ENCODE results near the gene CAPN5. TPM values are rescaled to one million over a fixed set of nuclear protein-coding genes. Genes with fewer than 3 reads are reported as not detected.

CAPN5 gene
- total RNA-seq, 1 donor from 2014 or later = 2.6 TPM

DNA sequence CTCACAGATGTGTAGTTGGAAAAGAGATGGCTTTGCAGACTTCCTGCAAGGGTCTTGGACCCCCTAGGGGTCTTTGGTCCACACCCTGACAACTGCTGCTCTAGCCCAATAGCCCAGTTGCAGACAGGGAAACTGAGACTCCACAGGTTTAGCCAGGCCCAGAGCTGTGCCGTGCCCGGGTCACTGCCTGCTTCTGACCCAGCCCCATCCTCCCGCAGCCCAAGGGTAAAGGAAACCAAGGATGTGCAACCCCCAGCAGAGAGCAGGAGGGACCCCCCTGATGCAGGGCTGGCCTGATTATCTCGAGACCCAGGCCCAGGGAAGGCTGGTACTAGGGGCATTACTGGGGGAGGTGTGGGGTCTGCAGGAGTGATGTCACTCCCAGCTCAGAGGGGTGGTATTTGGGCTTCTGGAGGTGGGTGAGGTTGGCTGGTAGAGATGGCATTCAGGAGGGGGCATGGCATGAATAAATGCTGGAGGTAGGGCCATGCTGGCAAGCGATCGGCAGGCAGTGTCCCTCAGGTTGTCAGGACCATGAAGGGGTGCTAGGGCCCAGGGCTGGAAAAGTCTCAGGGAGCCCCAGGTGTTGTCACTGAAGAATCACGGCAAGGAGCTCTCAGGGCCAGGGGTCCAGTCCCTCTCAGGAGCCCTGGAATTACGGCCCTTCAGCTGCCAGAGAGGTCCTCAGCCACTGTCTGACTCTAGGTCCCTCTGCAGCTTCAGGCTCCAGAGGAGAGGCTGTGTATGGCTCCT is 82.4 kb downstream of the CAPN5 start:
- DNase-seq = peak; percentile 26
- intact Hi-C loops (cut with DNase I) = no loop called here
- no peak for ATAC-seq (ENCODE audit: poor library complexity)

DNA sequence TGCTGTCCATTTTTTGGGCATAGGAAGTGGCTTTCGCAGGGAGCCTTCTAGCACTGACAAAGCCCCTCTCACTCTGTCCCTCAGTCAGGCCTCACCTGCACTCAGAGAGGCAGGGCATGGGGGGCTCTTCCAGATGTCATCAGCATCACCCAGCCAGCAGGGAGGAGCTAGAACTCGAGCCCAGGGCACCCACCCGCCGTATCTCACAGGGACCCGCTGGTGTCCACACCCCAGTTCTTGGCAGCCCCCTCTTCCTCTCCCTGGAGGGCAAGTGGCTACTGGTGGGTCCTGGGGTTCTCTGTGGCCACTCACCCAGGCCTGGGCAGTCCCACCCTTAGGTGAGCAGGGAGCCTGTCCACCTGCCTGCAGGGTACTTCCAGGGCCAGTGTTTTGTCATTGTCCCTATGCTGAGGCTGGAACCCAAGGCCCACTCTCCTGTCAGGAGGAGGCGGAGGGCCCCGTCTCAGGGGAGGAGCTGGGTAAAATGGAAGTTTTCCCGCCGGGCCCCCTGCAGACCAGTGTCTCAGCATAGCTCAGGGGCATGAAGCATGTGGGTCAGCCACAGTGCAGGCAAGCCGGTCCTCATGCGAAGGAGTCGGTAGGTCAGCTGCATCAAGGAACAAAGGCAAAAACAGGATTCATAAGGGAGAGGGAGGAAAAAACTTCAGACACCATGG is 83.1 kb downstream of the CAPN5 start:
- DNase-seq = peak; percentile 32
- ATAC-seq (ENCODE audit: poor library complexity) = no peak
- intact Hi-C loops (cut with DNase I) = no loop called here

DNA sequence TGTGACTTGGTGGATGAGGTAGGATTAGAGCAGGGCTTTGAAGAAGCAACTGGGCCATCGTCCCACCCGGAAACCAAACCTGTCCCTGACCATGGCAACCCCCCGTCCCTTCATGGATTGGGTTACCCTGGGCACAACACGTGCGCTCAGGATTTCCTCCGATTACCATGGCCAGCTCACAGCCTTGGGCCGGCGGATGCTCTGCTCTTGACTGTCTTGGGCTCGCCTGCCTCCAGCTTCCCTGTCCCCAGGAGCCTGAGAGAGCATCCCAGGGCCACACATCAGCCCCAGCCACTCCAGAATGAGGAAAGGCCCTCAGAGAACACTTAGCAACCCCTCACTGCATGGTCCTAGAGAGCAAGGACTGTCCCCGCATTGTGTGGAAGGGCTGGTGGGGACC is 84.1 kb downstream of the CAPN5 start:
- DNase-seq (peak; percentile 24), ATAC-seq (ENCODE audit: poor library complexity) (no peak)
- intact Hi-C loops (cut with DNase I) = no loop called here

DNA sequence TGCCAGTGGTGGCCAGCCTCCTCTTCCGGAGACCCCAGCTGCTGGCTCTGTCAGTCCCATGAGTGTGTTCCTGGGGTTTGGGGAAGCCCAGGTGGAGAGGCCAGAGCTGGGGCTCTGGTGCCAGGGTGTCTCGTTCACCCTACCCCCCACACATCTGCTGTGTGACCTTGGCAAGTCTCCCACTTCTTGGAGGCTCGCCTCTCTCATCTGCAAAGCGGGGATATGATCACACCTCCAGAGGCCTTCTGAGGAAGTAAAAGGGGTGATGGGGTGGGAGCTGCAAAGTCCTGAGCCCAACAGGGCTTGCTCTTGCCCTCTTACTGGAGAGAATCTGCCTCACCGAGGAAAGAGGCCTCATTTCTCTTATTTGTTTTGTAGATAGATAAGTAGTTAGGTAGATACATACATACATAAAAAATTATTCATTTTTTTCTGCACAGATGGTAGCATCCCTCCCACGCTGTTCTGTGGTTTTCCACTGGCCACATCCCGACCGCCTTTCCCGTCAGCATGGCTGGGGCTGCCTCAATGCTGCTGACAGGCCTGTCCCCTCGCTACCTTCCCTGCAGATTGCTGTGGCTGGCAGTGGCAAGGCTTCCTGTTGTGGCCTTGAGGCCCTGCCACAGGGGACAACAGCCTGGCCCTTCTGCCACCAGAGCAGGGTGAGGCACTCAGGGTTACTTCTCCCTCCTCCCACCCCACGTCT is 85.2 kb downstream of the CAPN5 start:
- DNase-seq = peak; percentile 42
- intact Hi-C loops (cut with DNase I) = no loop called here
- ATAC-seq (ENCODE audit: poor library complexity) = no peak

DNA sequence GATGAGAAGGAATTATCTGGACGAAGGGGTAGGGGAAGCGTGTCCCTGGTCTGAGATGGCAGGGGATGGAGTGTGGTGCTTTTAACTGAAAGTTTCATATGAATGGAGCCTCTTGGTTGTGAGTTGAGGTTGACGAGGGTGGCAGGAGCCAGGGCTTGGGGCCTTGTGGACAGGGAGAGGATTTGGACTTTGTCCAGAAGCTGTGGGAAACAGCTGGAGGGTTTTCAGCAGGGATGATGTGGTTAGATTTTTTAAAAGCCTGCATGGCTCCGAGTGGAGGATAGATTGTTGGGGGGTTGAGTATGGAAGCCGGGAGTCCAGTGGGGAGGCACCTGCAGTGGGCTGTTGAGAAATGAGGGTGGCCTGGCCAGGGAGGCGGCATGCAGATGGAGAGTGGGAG is 86.1 kb downstream of the CAPN5 start:
- ATAC-seq (ENCODE audit: poor library complexity) = no peak
- intact Hi-C loops (cut with DNase I) = no loop called here

DNA sequence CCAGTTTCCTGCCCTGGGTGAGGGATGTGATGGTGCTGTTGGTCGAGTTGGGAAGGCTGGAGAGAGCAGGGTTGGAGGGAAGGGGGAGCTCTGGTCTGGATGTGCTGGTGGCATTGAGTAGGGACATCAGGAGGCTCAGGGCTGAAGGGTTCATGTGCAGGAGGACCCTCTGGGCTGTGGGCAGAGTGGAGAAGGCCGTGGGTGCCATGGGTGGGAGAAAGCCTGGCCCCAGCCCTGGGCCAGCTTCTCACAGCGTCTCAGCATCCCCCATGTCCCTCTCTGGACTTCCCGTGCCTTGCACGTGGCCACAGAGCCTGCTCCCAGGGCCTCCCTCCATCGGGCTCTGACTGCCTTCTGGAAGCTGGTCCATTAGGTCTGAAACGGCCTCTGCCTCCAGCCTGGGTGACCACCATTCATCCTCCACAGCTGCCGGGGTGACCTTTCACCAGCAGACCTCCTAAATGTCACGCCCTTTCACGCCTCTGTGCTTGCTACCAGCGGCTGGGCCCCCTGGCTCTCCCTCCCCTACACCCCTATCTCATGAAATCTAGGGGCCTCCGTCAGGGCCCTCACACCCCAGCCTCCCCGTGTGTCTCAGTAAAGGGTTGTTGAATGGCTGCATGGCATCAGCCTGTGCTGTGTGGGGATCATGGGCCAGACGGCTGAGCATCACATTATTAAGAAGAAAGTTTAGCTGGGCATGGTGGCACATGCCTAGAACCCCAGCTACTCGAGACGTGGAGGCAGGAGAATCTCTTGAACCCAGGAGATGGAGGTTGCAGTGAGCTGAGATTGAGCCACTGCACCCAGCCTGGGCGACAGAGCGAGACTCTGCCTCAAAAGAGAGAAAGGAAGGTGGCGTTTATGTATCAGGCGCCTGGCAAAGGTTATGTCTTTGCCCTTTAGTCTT is 86.8 kb downstream of the CAPN5 start:
- ATAC-seq (ENCODE audit: poor library complexity) (no peak), DNase-seq (peak; percentile 32)
- intact Hi-C loops (cut with DNase I) = no loop called here

More for the DNA sequence above, 86.1 kb downstream of the CAPN5 start:
- DNase-seq = peak; percentile 13

DNA sequence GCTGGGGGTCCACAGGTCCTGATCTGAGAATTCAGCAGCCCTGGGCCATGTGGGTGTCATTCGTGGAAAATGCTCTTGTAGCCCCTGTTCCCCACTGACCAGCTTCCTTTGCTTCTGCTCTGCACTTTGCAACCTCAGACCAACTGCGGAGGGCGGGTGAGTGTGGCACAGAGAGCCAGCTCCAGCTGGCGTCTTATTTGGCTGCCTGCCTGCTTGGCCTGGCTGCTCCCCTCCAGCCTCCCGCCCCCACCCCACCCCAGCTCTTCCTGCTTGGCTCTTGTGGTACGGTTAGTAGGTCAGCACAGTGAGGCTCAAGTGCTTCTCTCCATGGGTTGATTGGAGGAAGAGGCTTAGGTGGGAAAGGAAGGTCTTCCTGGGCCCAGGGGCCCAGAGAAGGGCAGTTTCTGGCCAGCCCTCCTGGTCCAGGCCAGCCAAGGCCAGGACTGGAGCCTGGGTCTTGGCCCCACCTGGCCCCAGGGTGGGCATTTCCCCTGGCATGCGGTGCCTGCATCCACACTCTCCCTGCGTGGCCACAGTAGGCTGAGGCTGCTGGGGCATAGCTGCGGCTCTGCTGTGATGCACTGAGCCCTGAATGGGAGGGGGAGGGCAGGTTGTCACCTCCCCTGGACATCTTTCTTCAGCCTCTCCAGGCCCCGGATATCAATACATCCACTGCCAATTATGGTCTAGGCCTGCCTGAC is 87.8 kb downstream of the CAPN5 start:
- DNase-seq = peak; percentile 79

DNA sequence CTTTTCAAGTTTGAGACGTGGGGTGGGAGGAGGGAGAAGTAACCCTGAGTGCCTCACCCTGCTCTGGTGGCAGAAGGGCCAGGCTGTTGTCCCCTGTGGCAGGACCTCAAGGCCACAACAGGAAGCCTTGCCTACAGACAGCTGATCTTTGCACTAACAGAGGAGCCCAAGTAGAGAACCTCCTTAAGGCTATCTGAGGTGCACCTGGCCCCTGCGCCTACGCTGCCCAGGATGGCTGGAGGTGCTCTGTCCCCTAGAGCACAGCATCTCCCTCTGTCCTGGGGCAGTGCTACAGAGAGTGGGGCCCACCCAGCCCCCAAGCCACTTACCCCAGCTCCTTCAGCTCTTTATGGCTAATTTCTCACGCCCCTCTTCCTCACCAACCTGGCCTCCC is 88.3 kb downstream of the CAPN5 start:
- peak; percentile 5 for ATAC-seq (ENCODE audit: poor library complexity)
- DNase-seq = peak; percentile 29
- intact Hi-C loops (cut with DNase I) = no loop called here

More for the DNA sequence above, 87.8 kb downstream of the CAPN5 start:
- ATAC-seq (ENCODE audit: poor library complexity) = peak; percentile 92
- intact Hi-C loops (cut with DNase I) = no loop called here

DNA sequence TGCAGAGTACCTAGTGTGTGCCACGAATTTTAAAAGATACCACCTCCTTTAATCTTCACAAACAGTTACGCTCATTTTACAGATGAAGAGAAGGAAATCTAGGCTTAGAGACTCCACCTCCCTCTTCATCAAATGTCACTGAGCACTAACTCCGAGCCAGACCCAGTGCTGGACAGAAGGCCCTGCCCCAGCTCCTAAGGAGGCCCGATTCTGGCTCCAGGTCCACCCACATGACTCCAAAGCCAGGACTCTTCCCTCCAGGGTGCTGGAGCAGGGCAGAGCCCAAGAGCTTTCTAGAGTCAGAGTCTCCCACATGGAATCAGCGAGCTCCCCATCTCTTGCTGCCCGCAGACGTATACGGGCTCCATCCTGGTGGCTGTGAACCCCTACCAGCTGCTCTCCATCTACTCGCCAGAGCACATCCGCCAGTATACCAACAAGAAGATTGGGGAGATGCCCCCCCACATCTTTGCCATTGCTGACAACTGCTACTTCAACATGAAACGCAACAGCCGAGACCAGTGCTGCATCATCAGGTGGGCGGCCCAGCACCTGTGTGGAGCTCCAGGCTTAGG is 88.9 kb downstream of the CAPN5 start:
- ATAC-seq (ENCODE audit: poor library complexity) = no peak
- intact Hi-C loops (cut with DNase I) = no loop called here
- DNase-seq = peak; percentile 12

DNA sequence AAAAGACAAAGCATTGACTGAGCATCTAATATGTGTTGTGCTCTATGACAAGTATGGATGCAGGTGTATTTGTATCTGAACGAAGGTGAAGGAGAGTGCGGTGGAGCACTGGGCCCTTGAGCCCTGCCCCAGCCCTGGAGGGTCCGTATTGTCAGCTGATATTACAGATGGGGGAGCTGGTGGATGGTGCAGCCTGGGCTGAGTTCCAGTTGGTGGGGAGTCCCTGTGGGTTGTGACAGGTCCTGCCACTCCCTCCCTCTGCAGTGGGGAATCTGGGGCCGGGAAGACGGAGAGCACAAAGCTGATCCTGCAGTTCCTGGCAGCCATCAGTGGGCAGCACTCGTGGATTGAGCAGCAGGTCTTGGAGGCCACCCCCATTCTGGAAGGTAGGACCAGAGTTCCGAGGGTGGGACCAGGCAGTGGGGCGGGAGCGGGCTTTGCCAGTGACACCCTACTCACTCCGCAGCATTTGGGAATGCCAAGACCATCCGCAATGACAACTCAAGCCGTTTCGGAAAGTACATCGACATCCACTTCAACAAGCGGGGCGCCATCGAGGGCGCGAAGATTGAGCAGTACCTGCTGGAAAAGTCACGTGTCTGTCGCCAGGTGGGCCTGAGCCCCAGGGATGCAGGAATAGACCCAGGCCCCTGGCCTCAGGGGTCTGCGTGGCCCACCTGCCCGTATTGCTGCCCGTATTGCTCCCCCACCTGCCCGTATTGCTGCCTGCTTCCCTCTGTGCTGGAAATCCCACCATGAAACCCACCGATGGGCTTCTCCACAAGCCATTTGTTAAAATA is 89.8 kb downstream of the CAPN5 start:
- intact Hi-C loops (cut with DNase I) = no loop called here
- DNase-seq (peak; percentile 36), ATAC-seq (ENCODE audit: poor library complexity) (no peak)

DNA sequence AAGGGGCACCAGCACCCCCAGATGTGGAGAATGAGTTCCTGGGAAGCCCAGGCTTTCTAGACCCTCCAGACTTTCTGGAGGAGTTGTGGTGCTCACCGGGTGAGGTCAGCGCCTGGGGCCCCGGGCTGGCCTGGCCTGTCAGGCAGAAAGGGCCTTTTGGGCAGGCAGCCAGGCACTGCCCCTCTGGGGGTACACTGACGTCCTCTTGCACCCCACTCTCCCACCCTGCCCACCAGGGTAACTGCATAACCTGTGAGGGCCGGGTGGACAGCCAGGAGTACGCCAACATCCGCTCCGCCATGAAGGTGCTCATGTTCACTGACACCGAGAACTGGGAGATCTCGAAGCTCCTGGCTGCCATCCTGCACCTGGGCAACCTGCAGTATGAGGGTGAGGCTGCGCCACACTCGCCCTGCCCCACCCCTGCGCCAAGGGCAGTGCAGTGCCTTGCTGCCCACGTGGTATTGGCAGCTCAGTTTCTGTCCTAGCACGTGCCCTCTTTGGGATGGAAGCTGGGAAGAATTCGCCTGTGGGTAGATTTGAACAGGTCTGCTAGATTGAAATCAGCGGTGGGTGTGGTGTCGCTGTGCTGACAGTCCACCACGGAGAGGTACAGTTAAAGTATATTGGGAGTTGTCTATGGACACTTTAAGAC is 91.4 kb downstream of the CAPN5 start:
- intact Hi-C loops (cut with DNase I) = no loop called here
- DNase-seq (peak; percentile 24), ATAC-seq (ENCODE audit: poor library complexity) (no peak)

DNA sequence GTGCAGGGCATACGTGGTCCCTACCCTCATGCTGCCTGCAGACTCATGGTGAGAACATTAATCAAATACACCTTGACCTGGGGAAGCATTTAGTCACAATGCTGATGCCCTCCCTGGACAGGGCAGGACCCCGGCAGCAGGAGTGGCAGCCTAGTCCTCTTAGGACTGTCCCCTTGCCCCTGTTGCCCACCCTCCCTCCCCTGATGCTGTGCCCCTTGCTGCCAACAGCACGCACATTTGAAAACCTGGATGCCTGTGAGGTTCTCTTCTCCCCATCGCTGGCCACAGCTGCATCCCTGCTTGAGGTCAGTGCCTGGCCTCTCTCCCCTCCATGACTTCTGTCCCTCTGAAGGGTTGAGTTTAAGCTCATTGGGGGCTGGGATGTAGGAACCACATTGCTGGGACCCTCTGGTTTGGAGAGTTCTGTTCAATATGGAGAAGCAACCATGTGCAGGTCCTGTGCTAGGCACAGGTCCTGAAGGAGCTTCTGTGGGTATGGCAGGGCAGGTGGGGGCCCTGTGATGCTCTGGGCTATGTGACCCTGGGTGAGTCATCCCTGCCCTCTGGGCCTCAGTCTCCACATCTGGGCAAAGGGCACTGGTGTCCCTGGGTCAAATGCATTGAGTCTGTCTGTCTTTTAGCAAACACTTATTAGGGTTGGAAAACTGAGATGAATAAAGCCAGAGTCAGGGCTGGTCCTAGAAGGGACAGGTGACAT is 92.6 kb downstream of the CAPN5 start:
- intact Hi-C loops (cut with DNase I) = no loop called here
- ATAC-seq (ENCODE audit: poor library complexity) (no peak), DNase-seq (peak; percentile 10)

DNA sequence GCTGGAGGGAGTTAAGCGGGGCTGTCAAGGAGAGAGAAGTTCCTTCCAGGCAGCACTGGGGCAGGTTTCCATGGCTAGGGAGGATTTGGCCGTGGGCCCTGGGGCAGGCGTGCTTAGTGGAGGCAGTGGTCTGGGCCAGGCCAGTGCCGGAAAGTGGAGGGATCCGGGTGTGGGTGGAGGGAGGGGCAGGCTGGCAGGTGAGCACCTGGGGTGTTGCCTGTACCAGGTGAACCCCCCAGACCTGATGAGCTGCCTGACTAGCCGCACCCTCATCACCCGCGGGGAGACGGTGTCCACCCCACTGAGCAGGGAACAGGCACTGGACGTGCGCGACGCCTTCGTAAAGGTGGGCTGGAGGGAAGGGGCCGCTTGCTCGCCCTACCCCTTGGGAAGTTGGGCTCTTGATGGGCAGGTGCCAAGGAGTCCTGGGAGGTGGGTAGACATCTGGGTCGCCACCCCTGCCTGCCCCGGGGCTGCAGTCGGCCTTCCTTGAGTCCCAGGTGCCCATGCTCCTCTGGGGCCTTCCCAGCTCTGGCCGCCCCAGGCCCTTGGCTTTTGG is 93.2 kb downstream of the CAPN5 start:
- peak; percentile 32 for DNase-seq
- intact Hi-C loops (cut with DNase I) = no loop called here

DNA sequence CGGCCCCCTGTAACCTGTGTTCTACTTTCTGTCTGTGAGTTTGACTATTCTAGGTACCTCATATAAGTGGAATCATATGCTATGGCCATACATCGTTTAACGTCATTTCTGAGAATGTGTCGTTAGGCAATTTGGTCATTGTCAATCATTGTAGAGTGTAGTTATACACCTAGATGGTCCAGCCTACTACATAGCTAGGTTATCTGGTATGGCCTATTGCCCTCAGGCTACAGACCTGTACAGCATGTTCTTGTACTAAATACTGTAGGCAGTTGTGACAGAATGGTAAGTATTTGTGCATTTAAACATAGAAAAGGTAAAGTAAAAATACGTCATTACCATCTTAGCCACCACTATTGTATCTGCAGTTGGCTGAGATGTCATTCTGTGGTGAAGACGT is 96.5 kb downstream of the CAPN5 start:
- DNase-seq (no peak), ATAC-seq (ENCODE audit: poor library complexity) (no peak)
- intact Hi-C loops (cut with DNase I) = no loop called here

More for the DNA sequence above, 93.2 kb downstream of the CAPN5 start:
- no peak for ATAC-seq (ENCODE audit: poor library complexity)

DNA sequence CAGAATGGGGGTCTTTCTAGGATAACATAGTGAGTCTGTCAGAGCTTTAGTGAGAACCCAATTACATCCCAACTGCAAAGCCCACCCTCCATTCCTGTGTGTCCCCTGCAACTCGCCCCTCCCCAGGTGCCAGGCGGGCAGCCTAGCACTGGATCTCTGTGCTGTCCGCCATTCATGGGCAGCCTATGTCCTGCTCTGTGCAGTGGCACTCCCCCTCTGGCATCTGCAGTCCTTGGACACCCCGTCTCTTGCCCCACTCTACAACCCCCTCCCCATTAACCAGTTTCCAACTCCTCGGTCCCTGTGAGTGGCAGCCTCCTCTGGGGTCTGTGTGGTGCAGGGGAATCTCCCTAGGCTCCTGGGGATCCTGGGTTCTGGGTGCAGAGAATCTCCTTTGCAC is 98.3 kb downstream of the CAPN5 start:
- intact Hi-C loops (cut with DNase I) = no loop called here
- peak; percentile 11 for DNase-seq
- no peak for ATAC-seq (ENCODE audit: poor library complexity)

DNA sequence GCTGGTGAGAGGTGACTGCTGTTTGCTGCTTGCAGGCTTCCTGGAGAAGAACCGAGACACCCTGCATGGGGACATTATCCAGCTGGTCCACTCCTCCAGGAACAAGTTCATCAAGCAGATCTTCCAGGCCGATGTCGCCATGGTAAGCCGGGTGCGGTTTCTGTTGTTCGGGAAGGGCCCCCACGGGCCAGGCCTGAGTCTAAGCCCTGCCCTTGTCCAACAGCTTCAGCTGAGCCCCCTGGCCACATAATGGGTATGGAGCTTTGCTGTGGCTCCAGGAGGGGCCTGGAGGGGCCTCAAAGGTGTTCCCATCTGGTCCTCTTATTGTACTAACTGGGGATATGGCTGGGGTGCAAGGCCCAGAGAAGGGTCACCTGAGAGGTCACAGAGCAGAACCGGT is 99.2 kb downstream of the CAPN5 start:
- peak; percentile 34 for DNase-seq
- ATAC-seq (ENCODE audit: poor library complexity) = no peak
- intact Hi-C loops (cut with DNase I) = no loop called here
